Measurements from ENCODE around the gene PTGDR2. TPM values are rescaled to one million over a fixed set of nuclear protein-coding genes. Genes with fewer than 3 reads are reported as not detected.

The PTGDR2 gene
- total RNA-seq, 1 experiment from 2014 or later, result not detected

DNA sequence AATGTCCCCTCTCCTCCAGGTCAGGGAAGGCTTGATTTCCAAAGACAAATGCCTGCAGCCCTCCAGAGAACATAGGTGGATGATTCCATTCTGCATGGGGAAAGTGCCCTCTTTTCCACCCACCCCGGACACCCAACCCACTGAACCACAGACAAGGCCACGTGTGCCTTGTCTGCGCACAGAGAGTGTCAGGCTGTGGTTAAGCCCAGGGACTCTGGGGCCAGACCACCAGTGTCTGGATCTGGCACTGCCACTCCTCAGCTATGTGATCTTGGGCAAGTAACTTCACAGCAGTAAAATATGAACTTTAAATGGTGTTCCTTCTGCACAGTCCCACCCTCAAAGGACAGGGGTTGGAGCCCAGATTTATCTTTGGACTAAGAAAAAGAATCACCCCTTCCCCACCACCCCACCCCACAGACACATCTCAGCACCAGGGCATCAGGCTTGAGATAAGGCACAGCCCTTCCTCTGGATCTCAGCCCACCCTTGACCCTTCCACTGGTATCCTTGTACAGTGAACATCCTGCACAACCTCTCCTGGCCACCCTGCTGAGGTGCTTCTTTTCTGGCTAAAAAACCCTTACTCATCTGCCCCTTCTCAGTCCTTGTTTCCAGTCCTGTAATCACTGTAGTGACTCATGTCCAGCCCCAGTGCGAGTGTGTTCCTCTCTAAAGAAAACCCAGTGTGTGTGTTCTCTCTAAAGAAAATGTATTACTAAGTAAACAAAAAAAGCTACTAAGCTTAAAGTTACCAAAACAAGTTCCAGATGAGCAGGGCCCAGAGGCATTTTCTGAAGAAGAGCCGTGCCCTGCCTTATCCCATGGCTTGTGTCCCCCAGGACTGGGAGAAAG is 1.9 kb upstream of the PTGDR2 start:
- no peaks in the 10 kb centered on the region for H3K36me3 ChIP-seq
- H3K27ac ChIP-seq, result no peak overlapping the region
- no peak for DNase-seq
- no peaks in the 10 kb centered on the region for H3K27me3 ChIP-seq
- H3K4me3 ChIP-seq, result no peak overlapping the region
- no peaks in the 10 kb centered on the region for H3K4me1 ChIP-seq
- H3K9me3 ChIP-seq (replicated peaks), result no peaks in the 10 kb centered on the region

GRCh38 chr11:60854847-60855725 is 664 bp downstream of the PTGDR2 start:
- Histone ChIP-seq H3K27ac (no peak overlapping the region), H3K4me3 (no peak overlapping the region), H3K9me3 (replicated peaks) (no peaks in the 10 kb centered on the region), H3K27me3 (no peaks in the 10 kb centered on the region), H3K36me3 (peaks cover 9% of the 10 kb centered on the region; the same call in 1 of the 2 replicates), H3K4me1 (no peaks in the 10 kb centered on the region)
- no peak for DNase-seq

- H3K4me1 ChIP-seq, result no peaks in the 10 kb centered on the region
- no peak overlapping the region for H3K27ac ChIP-seq
- no peaks in the 10 kb centered on the region for H3K27me3 ChIP-seq
- no peaks in the 10 kb centered on the region for H3K9me3 ChIP-seq (replicated peaks)
- peaks cover 9% of the 10 kb centered on the region; the same call in 1 of the 2 replicates for H3K36me3 ChIP-seq
- no peak for DNase-seq
- H3K4me3 ChIP-seq, result no peak overlapping the region
Observed at GRCh38 chr11:60854140-60854846, 1.5 kb downstream of the PTGDR2 start.

DNA sequence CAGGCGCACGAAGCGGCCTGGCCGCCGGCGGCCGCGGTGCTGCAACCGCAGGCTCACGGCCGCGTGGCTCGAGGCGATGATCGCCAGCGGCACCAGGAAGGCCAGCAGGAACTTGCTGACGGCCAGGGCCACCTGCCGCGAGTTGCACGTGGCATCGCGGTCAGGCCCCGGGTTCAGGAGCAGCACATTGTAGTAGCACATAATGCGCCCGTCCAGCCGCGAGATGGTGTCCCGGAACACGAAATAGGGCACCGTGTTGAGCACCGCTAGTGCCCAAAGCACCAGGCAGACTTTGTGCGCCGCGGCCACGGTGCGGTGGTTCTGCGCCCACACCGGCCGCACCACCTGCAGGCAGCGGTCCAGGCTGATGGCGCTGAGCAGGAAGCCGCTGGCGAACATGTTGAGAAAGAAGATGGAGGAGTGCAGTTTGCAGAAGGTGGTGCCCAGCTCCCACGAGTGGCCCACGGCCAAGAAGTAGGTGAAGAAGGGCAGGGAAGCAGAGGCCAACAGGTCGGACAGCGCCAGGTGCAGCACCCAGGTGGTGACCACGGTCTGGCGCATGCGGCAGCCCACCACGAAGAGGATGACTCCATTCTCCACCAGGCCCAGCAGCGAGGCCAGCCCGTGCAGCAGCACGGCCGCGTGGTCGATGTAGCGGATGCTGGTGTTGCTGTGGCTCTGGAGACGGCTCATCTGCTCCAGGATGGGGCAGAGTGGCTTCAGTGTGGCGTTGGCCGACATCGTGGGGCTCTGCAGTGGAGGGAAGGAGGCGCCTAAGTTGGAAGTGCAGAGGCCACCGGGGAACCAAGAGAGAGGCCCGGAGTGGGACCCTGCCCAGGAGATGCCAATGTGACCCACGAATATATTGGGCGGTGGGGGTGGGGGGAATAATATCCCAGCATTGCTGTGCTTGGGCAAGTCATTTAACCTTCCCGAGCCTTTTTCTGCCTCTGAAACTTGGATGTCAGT is 2.5 kb downstream of the PTGDR2 start:
- H3K9me3 ChIP-seq (replicated peaks), result no peaks in the 10 kb centered on the region
- H3K27ac ChIP-seq, result no peak overlapping the region
- DNase-seq, result no peak
- peaks cover 9% of the 10 kb centered on the region; the same call in 1 of the 2 replicates for H3K36me3 ChIP-seq
- H3K27me3 ChIP-seq, result no peaks in the 10 kb centered on the region
- H3K4me1 ChIP-seq, result no peaks in the 10 kb centered on the region
- H3K4me3 ChIP-seq, result no peak overlapping the region

DNA sequence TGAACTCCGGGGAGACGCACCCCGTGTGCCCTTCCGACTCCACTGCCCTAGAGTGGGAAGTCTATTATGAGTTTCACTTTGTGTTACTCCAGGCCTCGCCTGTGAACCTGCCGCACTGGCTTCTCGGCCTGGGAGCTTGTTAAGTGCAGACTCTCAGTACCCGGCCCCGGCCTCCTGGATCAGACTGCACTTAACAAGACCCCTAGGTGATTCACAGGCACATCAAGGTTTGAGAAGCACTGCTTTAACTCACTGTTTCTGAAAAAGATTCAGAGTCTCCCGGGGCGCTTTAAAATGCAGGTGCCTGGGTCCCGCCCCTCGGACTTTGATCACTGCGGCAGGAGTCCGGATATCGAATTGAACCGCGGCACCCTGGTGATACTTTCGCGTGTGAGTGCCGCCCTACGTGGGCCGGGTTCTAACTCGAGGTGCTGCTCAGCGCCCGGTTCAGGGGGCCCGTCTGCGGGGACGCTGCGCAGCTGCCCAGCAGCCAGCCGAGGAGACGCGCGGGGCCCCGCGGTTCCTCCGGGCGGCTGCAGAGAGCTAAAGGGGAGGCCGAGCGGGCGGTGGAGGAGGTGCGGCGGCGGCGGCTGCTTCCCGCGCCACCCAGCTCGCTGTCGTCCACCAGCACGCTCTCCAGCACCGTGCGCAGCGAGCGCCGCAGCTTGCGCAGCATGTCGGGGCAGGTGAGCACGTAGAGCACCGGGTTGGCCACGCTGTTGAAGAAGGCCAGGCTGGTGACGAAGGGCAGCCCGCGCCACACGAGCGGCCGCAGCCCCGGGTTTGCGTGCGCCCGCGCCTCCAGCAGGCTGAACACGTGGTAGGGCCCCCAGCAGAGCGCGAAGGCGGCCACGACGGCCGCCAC is 3.4 kb downstream of the PTGDR2 start:
- peaks cover 9% of the 10 kb centered on the region; the same call in 1 of the 2 replicates for H3K36me3 ChIP-seq
- no peaks in the 10 kb centered on the region for H3K9me3 ChIP-seq (replicated peaks)
- H3K27ac ChIP-seq, result no peak overlapping the region
- no peaks in the 10 kb centered on the region for H3K27me3 ChIP-seq
- no peaks in the 10 kb centered on the region for H3K4me1 ChIP-seq
- H3K4me3 ChIP-seq, result no peak overlapping the region
- no peak for DNase-seq

GRCh38 chr11:60851327-60852104 is 4.2 kb downstream of the PTGDR2 start:
- Histone ChIP-seq H3K4me3 (no peak overlapping the region), H3K9me3 (replicated peaks) (no peaks in the 10 kb centered on the region), H3K27me3 (no peaks in the 10 kb centered on the region), H3K36me3 (peaks cover 9% of the 10 kb centered on the region; the same call in 1 of the 2 replicates), H3K4me1 (no peaks in the 10 kb centered on the region), H3K27ac (no peak overlapping the region)
- no peak for DNase-seq

DNA sequence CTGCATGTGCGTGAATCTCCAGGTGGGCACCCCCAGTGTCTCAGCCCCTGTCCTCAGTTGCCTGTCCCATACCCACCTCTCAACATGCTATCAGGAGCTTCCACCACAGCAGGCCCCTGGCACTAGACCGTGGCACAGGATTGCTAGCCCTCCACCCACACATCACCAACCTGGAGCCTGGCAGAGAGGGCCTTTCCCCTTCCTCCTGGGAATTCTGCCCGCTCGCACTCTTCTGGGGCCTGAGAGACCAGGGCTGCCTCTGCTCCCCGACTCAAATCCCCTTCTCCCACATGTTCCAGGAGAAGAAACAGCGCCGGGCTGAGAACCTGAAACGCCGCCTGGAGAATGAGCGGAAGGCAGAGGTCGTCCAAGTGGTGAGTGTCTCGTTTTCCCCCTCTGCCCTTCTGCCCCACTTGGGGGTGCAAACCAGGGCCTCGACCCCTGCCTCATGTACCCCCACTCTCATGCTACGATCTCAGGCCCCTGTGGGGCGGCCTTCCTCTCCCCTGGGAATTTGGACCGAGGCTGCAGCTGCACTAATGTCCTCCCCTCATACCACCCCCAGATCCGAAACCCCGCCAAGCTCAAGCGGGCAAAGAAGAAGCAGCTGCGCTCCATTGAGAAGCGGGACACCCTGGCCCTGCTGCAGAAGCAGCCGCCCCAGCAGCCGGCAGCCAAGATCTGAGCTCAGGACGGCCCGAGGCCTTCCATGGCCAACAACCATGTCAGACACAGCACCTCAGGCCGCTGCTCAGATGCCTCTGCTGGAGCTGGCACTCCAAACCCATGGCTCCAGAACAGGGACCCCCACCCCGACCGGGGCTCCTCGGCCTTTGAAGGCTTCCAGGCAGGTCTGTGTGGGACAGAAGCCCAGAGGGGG is 5.9 kb downstream of the PTGDR2 start:
- Histone ChIP-seq H3K27ac (no peak overlapping the region), H3K4me1 (no peaks in the 10 kb centered on the region), H3K36me3 (peaks cover 9% of the 10 kb centered on the region; the same call in 1 of the 2 replicates), H3K4me3 (no peak overlapping the region), H3K9me3 (replicated peaks) (no peaks in the 10 kb centered on the region), H3K27me3 (no peaks in the 10 kb centered on the region)
- no peak for DNase-seq

DNA sequence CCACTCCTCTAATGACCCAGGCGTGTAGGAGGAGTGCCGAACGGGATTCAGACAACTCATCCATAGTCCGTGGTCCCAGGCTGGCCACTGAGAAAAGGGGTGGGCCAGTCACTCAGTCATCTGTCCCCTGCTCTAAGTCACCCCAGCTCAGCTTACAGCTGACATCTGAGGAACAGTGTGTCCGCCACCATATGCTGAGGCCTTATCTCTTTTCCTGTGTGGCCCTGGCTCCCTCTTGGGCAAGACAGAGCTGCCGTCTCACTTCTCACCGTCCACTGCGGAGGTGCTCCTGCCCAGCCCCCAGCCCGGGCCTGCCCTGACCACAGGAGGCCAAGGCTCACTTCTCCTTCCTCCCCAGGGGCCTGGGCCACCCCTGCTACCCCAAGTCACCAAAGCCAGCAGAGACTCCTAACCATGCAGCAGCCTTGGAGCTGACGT is 7.0 kb downstream of the PTGDR2 start:
- no peak overlapping the region for H3K4me3 ChIP-seq
- no peak overlapping the region for H3K27ac ChIP-seq

GRCh38 chr11:60847896-60848295 is 7.9 kb downstream of the PTGDR2 start:
- H3K36me3 ChIP-seq, result peaks cover 9% of the 10 kb centered on the region; the same call in 1 of the 2 replicates
- no peak overlapping the region for H3K4me3 ChIP-seq
- 0 out of 2 replicates have a peak, but pooled peaks cover 3% of the 10 kb centered on the region for H3K4me1 ChIP-seq
- H3K27ac ChIP-seq, result no peak overlapping the region
- H3K9me3 ChIP-seq (replicated peaks), result no peaks in the 10 kb centered on the region
- H3K27me3 ChIP-seq, result no peaks in the 10 kb centered on the region
- DNase-seq, result no peak

More for the DNA sequence above, 7.0 kb downstream of the PTGDR2 start:
- DNase-seq, result no peak
- H3K36me3 ChIP-seq, result peaks cover 9% of the 10 kb centered on the region; the same call in 1 of the 2 replicates
- no peaks in the 10 kb centered on the region for H3K27me3 ChIP-seq
- H3K4me1 ChIP-seq, result no peaks in the 10 kb centered on the region
- H3K9me3 ChIP-seq (replicated peaks), result no peaks in the 10 kb centered on the region

DNA sequence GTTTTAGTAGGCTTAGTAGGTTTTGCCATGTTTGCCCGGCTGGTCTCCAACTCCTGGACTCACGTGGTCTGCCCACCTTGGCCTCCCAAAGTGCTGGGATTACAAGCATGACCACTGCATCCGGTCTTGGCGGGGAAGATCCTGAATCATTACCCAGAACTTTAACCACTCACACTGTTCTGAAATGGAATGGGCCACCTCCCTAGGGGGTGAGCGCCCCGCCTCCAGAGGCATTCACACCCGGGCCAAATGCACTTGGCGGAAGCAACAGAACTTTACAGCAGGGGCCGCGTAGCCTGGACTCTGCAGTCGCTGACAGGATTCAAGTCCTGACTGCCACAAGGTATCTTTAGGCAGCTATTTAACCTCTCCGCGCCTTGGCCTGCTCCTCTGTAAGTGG is 8.5 kb downstream of the PTGDR2 start:
- H3K4me3 ChIP-seq, result no peak overlapping the region
- H3K4me1 ChIP-seq, result 0 out of 2 replicates have a peak, but pooled peaks cover 3% of the 10 kb centered on the region
- H3K36me3 ChIP-seq, result peaks cover 9% of the 10 kb centered on the region; the same call in 1 of the 2 replicates
- H3K9me3 ChIP-seq (replicated peaks), result no peaks in the 10 kb centered on the region
- H3K27me3 ChIP-seq, result no peaks in the 10 kb centered on the region
- H3K27ac ChIP-seq, result no peak overlapping the region
- DNase-seq, result no peak

GRCh38 chr11:60845338-60845737 is 10.4 kb downstream of the PTGDR2 start:
- DNase-seq, result no peak
- Histone ChIP-seq H3K4me3 (no peak overlapping the region), H3K9me3 (replicated peaks) (no peaks in the 10 kb centered on the region), H3K27ac (no peak overlapping the region), H3K4me1 (peaks cover 15% of the 10 kb centered on the region), H3K36me3 (no peaks in the 10 kb centered on the region; the same call in 1 of the 2 replicates), H3K27me3 (no peaks in the 10 kb centered on the region)
